ENCODE results near the gene CIB4. TPM values are rescaled to one million over a fixed set of nuclear protein-coding genes. Genes with fewer than 3 reads are reported as not detected.

Gene CIB4
- total and polyA plus RNA-seq, 5 donors = not detected

DNA sequence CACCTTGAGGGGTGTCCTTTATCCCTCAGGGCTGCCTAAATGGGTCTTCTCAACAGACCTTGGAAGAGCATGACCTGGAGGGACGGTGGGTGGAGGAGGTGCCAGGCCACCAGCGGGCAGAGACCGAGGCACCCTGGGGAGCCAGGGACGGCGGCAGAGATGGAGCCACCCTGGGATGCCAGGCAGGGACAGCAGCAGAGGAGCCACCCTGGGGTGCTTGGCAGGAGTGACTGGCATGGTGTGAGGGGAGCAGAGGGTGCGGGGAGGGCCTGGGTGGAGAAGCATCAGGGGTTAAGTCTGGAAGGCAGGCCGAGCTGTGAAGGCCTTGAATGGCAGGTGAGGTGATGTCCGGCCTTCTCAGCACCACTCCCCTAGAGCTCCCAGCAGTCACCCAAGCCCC is 56.1 kb downstream of the CIB4 start:
- Histone ChIP-seq H3K9me3 (ENCODE audit: control insufficient read depth, low read length) (no peaks in the 10 kb centered on the region), H3K27me3 (ENCODE audit: control insufficient read depth, insufficient read depth) (no peaks in the 10 kb centered on the region), H3K4me3 (ENCODE audit: low read length) (no peak overlapping the region), H3K27ac (ENCODE audit: low read length) (no peak overlapping the region), H3K4me1 (ENCODE audit: control insufficient read depth, insufficient read depth, low read length) (no peaks in the 10 kb centered on the region)
- intact Hi-C loops (cut with DNase I) = no loop called here
- DNase-seq = no peak
- no peak for ATAC-seq
- 71% methylated on average over 8 of the region's 8 CpGs for WGBS

DNA sequence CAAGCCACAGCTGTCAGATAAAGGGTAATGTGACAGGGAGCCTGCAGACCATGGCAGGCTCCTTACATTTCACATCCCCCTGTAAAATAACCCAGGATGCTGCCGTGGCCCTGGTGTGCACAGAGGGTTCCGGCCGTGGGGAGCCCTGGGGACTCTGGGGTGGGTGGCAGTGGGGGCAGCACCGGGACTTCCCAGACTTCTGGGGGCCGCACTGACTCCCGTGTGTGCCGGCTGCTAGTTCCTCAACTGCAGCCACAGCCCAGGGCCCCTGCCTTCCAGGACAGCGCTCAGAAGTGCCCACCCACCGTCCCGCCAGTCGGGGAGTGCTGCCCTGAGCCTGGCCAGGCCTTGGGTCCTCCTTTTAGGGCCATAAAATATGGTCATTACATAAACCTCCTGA is 56.5 kb downstream of the CIB4 start:
- no peak overlapping the region for H3K27ac ChIP-seq (ENCODE audit: low read length)
- no peak for ATAC-seq
- no peaks in the 10 kb centered on the region for H3K27me3 ChIP-seq (ENCODE audit: control insufficient read depth, insufficient read depth)
- intact Hi-C loops (cut with DNase I) = no loop called here
- H3K4me3 ChIP-seq (ENCODE audit: low read length) = no peak overlapping the region
- H3K4me1 ChIP-seq (ENCODE audit: control insufficient read depth, insufficient read depth, low read length) = no peaks in the 10 kb centered on the region
- 74% methylated on average over 11 of the region's 11 CpGs for WGBS
- no peaks in the 10 kb centered on the region for H3K9me3 ChIP-seq (ENCODE audit: control insufficient read depth, low read length)
- no peak for DNase-seq

DNA sequence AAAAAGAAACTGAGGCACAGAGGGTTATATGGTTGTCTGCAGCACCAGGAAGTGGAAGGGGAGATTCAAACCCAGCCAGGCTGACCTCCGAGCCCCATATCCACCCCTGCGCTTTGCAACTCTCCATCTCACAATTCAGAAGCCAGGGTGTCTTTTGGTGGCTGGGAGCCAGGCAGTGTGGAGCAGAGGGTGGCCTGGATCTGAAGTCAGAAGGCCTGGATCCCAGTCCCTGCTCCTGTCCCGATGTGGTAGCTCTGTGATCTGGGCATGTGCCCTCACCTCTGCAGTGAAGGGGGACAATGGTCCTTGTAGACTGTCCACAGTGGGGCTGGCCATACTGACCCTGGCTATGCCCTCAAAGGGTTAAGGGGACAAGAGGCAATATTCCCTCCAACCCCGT is 57.0 kb downstream of the CIB4 start:
- H3K9me3 ChIP-seq (ENCODE audit: control insufficient read depth, low read length) = no peaks in the 10 kb centered on the region
- DNase-seq (no peak), ATAC-seq (no peak)
- intact Hi-C loops (cut with DNase I) = no loop called here
- H3K4me1 ChIP-seq (ENCODE audit: control insufficient read depth, insufficient read depth, low read length) = no peaks in the 10 kb centered on the region
- WGBS = 70% methylated on average over 4 of the region's 4 CpGs
- H3K27me3 ChIP-seq (ENCODE audit: control insufficient read depth, insufficient read depth) = no peaks in the 10 kb centered on the region
- H3K4me3 ChIP-seq (ENCODE audit: low read length) = no peak overlapping the region
- no peak overlapping the region for H3K27ac ChIP-seq (ENCODE audit: low read length)

DNA sequence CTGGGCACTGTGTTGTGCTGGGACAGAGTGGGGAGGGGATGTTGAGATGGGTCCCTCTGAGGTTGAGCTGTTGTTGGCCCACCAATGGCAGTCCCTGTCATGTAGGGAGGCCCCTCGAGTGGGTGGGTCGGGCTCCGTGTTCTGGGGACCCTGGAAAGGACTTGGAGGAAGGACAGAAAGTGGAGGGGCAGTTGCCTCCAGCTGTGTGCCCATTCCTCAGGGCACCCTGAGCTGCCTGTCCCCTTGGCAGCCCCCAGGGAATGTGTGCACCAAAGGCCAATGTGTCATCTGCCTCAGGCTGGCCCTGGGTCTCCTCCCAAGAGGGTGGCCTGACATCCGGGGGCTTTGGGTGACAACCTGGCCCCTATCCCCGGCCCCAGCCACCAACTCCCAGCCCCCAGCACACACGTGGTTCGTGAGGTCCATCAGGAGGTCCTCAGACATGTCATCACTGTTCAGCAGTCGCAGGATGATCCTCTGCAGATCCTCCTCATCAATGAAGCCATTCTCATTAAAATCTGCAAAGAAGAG is 57.7 kb downstream of the CIB4 start:
- H3K27me3 ChIP-seq (ENCODE audit: control insufficient read depth, insufficient read depth) = no peaks in the 10 kb centered on the region
- intact Hi-C loops (cut with DNase I) = no loop called here
- WGBS = 53% methylated on average over 8 of the region's 8 CpGs
- ATAC-seq (no peak), DNase-seq (no peak)
- no peaks in the 10 kb centered on the region for H3K4me1 ChIP-seq (ENCODE audit: control insufficient read depth, insufficient read depth, low read length)
- H3K9me3 ChIP-seq (ENCODE audit: control insufficient read depth, low read length) = no peaks in the 10 kb centered on the region
- no peak overlapping the region for H3K27ac ChIP-seq (ENCODE audit: low read length)
- no peak overlapping the region for H3K4me3 ChIP-seq (ENCODE audit: low read length)

DNA sequence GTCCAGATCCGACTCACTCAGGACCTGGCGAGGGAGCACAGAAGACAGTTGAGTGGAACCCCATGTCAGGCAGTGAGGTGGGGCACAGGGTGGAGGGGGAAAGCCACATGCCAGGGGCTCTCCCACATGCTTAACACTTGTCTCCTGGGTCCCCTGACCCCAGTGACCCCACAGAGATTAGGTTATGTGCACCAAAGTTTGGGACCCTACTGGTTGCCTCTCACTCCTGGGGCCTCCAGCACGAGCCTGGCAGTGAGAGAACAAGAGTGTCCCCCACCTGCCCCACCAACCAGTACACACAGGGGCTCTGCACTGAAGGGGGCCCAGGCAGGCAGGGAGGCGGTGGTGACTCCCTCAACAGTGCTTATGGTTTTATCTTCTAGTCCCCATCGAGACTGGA is 58.3 kb downstream of the CIB4 start:
- H3K27me3 ChIP-seq (ENCODE audit: control insufficient read depth, insufficient read depth) = no peaks in the 10 kb centered on the region
- intact Hi-C loops (cut with DNase I) = no loop called here

DNA sequence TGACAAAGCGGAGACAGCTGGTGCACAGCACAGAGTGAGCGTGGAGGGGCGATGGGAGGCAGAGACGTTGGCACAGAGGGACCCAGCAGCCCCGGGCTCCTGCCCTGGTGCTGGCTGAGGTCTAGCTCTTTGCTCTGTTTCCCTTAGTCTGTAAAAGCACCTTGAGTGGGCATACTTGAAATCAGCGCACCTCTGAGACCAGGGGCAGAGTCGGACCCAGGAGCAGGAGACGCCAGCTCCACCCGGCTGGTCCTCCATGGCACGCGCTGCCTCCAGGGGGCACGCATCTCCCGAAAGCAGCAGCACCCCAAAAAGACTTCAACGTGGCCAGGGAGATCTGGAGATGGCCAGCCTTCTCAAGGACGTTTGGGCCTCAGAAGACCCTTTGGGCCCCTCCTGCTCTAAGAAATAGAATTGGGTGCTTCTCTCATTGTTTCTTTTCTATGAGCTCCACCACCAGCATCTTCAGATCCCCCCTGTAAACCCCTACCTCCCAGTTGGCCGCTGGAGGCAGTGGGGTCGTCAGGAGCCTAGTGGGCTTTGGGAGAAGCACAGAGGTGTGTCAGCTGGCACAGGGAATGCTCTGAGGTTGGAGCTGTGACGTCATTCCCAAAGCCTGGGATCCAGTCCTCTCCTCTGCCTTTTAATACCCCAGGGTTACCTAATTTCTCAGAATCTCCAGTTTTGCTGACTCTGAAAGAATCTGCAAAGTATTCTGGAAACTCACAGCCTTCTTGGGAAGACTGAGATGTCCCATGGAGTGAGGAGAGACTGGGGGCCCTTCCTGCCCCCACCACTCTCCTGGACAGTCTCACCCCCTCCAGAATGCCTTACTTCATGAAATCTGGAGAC is 58.9 kb downstream of the CIB4 start:
- H3K27me3 ChIP-seq (ENCODE audit: control insufficient read depth, insufficient read depth) = no peaks in the 10 kb centered on the region
- no peak overlapping the region for H3K4me3 ChIP-seq (ENCODE audit: low read length)
- 85% methylated on average over 18 of the region's 18 CpGs for WGBS
- DNase-seq = no peak
- intact Hi-C loops (cut with DNase I) = no loop called here
- no peaks in the 10 kb centered on the region for H3K4me1 ChIP-seq (ENCODE audit: control insufficient read depth, insufficient read depth, low read length)
- ATAC-seq = no peak
- no peak overlapping the region for H3K27ac ChIP-seq (ENCODE audit: low read length)
- H3K9me3 ChIP-seq (ENCODE audit: control insufficient read depth, low read length) = no peaks in the 10 kb centered on the region

More for the DNA sequence above, 58.3 kb downstream of the CIB4 start:
- ATAC-seq (no peak), DNase-seq (no peak)
- no peaks in the 10 kb centered on the region for H3K9me3 ChIP-seq (ENCODE audit: control insufficient read depth, low read length)
- H3K4me1 ChIP-seq (ENCODE audit: control insufficient read depth, insufficient read depth, low read length) = no peaks in the 10 kb centered on the region
- no peak overlapping the region for H3K27ac ChIP-seq (ENCODE audit: low read length)
- 79% methylated on average over 5 of the region's 5 CpGs for WGBS
- no peak overlapping the region for H3K4me3 ChIP-seq (ENCODE audit: low read length)

DNA sequence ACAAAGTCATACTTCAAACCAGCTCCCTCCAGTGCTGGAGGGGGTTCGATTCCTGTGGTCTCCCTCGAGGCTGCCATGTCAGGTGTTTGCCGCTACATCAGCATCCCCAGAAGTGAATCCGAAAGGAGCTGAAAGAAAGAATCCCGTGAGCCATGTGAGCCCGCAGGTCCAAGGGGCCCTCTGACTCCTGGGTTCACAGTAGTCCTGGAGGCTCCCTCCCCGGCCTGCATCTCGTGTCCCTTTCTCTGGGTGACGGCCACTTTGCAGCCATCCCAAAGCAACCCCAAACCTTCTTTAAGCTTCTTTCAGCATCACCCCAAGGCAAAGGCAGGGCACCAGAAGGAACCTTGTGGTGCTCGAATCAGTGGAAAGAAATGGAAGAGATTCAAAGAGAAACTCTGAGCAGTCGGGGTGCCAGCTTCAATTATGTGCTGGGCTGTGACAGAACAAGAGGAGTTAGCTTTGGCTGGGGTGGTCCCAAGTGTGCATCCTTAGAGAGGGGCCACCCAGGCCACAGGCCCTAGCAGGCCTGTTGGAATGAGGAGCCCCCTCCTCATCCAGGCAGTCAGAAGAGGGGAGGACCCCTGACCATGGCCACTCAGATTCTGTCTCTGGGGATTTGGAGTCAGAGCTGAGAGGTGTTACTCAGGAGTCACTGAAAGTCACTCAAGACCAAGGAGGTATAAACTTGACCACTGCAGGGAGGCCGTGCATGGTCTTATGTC is 59.7 kb downstream of the CIB4 start:
- no peak overlapping the region for H3K27ac ChIP-seq (ENCODE audit: low read length)
- H3K4me3 ChIP-seq (ENCODE audit: low read length) = no peak overlapping the region
- WGBS = 85% methylated on average over 12 of the region's 12 CpGs
- no peaks in the 10 kb centered on the region for H3K27me3 ChIP-seq (ENCODE audit: control insufficient read depth, insufficient read depth)
- ATAC-seq (no peak), DNase-seq (no peak)
- no peaks in the 10 kb centered on the region for H3K9me3 ChIP-seq (ENCODE audit: control insufficient read depth, low read length)
- intact Hi-C loops (cut with DNase I) = no loop called here
- H3K4me1 ChIP-seq (ENCODE audit: control insufficient read depth, insufficient read depth, low read length) = no peaks in the 10 kb centered on the region

DNA sequence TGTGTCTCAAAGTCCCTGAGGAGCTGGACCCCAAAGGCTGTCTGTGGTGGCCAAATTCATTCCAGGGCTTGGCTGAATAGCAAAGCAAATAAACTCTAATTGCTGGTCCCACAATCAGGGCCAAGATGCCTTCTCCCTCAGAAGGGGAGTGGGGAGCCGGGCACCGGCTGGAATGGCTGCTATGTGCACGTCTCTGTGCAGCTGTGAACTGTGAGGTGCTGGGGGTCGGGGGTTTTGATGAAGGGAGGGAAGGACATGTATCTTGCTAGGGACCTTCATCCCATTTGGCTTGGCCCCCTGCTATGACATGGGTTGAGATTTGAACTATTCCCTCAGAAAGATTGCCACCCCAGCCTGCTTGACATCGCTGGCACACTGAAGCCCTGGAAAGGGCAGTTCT is 60.4 kb downstream of the CIB4 start:
- ATAC-seq = no peak
- no peaks in the 10 kb centered on the region for H3K27me3 ChIP-seq (ENCODE audit: control insufficient read depth, insufficient read depth)
- no peak overlapping the region for H3K4me3 ChIP-seq (ENCODE audit: low read length)
- no peaks in the 10 kb centered on the region for H3K9me3 ChIP-seq (ENCODE audit: control insufficient read depth, low read length)
- H3K4me1 ChIP-seq (ENCODE audit: control insufficient read depth, insufficient read depth, low read length) = no peaks in the 10 kb centered on the region
- no peak for DNase-seq
- intact Hi-C loops (cut with DNase I) = no loop called here
- H3K27ac ChIP-seq (ENCODE audit: low read length) = no peak overlapping the region
- 82% methylated on average over 5 of the region's 5 CpGs for WGBS

DNA sequence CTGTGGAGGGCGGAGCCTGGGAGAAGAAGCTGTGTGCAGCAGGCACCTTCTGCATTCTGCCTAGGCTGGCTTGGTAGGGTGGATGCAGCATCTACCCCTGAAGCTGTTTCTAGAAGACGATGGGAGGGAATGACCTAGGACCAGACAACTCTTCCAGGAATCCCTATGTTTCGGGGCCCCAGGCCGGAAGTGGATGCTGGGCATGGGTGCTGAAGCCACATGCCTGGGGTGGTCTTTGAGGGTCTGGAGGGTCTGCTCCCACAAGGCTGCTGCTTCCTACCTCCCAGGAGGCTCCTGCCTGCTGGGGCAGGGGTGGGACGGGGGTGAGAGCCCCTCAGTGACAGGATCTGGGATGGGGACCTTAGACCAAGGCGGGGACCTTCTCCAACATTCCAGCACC is 61.0 kb downstream of the CIB4 start:
- Histone ChIP-seq H3K4me1 (ENCODE audit: control insufficient read depth, insufficient read depth, low read length) (no peaks in the 10 kb centered on the region), H3K9me3 (ENCODE audit: control insufficient read depth, low read length) (no peaks in the 10 kb centered on the region), H3K4me3 (ENCODE audit: low read length) (no peak overlapping the region), H3K27ac (ENCODE audit: low read length) (no peak overlapping the region), H3K27me3 (ENCODE audit: control insufficient read depth, insufficient read depth) (no peaks in the 10 kb centered on the region)
- no peak for DNase-seq
- 88% methylated on average over 6 of the region's 6 CpGs for WGBS
- no peak for ATAC-seq
- intact Hi-C loops (cut with DNase I) = no loop called here

DNA sequence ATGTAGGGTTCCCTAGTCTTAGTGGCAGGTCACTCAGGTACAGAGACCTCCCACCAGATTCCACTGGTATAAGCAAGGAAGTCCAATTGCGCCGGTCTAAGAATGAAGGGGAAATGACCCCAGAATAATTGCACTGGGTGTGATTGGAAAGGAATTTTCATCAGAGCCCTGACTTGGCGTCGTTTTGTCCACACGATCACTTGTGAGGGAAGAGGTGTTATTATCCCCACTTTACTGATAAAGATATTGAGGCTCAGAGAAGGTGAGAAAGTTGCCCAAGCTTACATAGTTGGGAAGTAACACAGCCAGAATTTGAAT is 61.5 kb downstream of the CIB4 start:
- no peak for ATAC-seq

DNA sequence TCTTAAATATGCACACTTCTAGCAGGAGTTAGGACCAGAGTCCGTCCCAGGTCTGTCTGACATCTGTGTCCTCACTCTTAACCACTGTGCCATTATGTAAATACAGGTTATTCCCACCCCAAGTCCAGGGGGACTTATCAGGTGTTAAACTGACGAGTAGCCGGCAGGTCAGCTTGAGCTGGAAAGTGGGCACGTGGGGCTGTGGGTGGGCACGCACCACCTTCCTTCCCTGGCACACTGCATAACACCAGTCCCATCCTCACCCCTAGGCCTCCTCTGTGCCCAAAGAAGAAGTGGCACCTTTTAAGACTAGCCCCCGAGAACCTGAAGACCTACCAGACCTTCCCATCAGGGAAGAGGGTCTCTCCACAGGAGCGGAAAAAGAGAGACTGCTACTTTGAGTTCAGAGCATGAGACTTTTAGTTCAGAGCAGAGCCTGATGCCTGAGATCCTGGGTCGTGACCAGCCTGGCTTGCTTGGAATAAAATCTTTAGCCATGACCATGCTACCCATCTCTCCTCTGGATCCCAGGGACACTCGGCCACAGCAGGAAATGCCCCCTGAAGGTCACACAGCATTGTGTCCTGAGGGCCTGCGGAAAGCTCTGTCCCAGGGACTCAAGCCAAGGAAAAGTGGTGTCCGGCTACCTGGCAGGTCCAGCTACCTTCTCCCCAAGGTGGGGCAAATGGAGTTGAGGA is 62.0 kb downstream of the CIB4 start:
- H3K9me3 ChIP-seq (ENCODE audit: control insufficient read depth, low read length) = no peaks in the 10 kb centered on the region
- H3K27ac ChIP-seq (ENCODE audit: low read length) = no peak overlapping the region
- no peak overlapping the region for H3K4me3 ChIP-seq (ENCODE audit: low read length)
- WGBS = 71% methylated on average over 11 of the region's 11 CpGs
- intact Hi-C loops (cut with DNase I) = loop anchor here in 2 of 4 donors (5.0 to 10.0 kb wide), 2 partner anchors 74 to 77 kb away; no protein-coding TSS in a partner anchor
- DNase-seq (no peak), ATAC-seq (no peak)
- no peaks in the 10 kb centered on the region for H3K27me3 ChIP-seq (ENCODE audit: control insufficient read depth, insufficient read depth)
- no peaks in the 10 kb centered on the region for H3K4me1 ChIP-seq (ENCODE audit: control insufficient read depth, insufficient read depth, low read length)

More for the DNA sequence above, 61.5 kb downstream of the CIB4 start:
- Histone ChIP-seq H3K4me3 (ENCODE audit: low read length) (no peak overlapping the region), H3K27me3 (ENCODE audit: control insufficient read depth, insufficient read depth) (no peaks in the 10 kb centered on the region), H3K27ac (ENCODE audit: low read length) (no peak overlapping the region), H3K4me1 (ENCODE audit: control insufficient read depth, insufficient read depth, low read length) (no peaks in the 10 kb centered on the region), H3K9me3 (ENCODE audit: control insufficient read depth, low read length) (no peaks in the 10 kb centered on the region)
- intact Hi-C loops (cut with DNase I) = loop anchor here in 2 of 4 donors (5.0 to 10.0 kb wide), 2 partner anchors 75 to 77 kb away; no protein-coding TSS in a partner anchor
- 57% methylated on average over 5 of the region's 5 CpGs for WGBS
- no peak for DNase-seq
